Adrenal gland (tissue), 12 donors: Measurements from ENCODE around the gene CARD10. TPM values are rescaled to one million over a fixed set of nuclear protein-coding genes. Genes with fewer than 3 reads are reported as not detected.

ENCODE experiments used
- DNase-seq, 7 donors: peaks; one replicate each; pipeline ENCODE4 v3.0.0-alpha.2; 2019 to 2020
- H3K27ac ChIP-seq, 5 donors: fragments of 200-600 bp; sonication (generic) in 4 of 5; 1 replicate in 3 of 5; 2 replicates in 2 of 5; pipeline versions ENCODE4 v1.5.1 to v1.8.0; 2016 to 2020; ENCODE audit warnings: mild to moderate bottlenecking in 1 of 5
- H3K27me3 ChIP-seq: fragments of 200-600 bp; 2 replicates; pipeline ENCODE4 v1.8.0; 2021
- H3K36me3 ChIP-seq, 2 donors: fragments of 200-600 bp; replicated peaks in 1 of 2; 1 replicate in 1 of 2; 2 replicates in 1 of 2; pipeline versions ENCODE4 v1.5.1 to v1.8.0; 2018 to 2022
- H3K4me1 ChIP-seq, 2 donors: fragments of 200-600 bp; replicated peaks in 1 of 2; 1 replicate in 1 of 2; 2 replicates in 1 of 2; pipeline versions ENCODE4 v1.5.1 to v1.8.0; 2018 to 2021
- H3K4me3 ChIP-seq, 4 donors: fragments of 200-600 bp; sonication (generic) in 3 of 4; one replicate each; pipeline ENCODE4 v1.5.1; 2016 to 2018
- H3K9me3 ChIP-seq, 3 donors: fragments of 200-600 bp; sonication (generic) in 1 of 3; replicated peaks in 1 of 3; 1 replicate in 2 of 3; 2 replicates in 1 of 3; pipeline versions ENCODE4 v1.5.1 to v1.8.0; 2016 to 2021
- CTCF ChIP-seq, 6 experiments: fragments of 450-650 bp in 4 of 6; fragments of 200-600 bp in 2 of 6; sonication (generic) in 1 of 6; IDR thresholded peaks; 1 replicate in 5 of 6; 2 replicates in 1 of 6; pipeline versions ENCODE4 v1.5.1 to v1.8.0; 2016 to 2021; ENCODE audit warnings: antibody characterized with exemption in 6 of 6, mild to moderate bottlenecking in 2 of 6, moderate library complexity in 1 of 6
- POLR2A ChIP-seq, 2 donors: fragments of 450-650 bp; IDR thresholded peaks; one replicate each; pipeline ENCODE4 v1.6.1; 2017; ENCODE audit warnings: antibody characterized with exemption in 2 of 2, mild to moderate bottlenecking in 2 of 2, moderate library complexity in 1 of 2
- whole genome bisulfite sequencing, 4 donors: extraction: QIAGEN DNeasy Blood & Tissue Kit in 2 of 4; methylation state at CpG; one replicate each; pipeline versions ENCODE4 v1.1.5 to v1.1.7; 2013 to 2017; 5-methylcytosine and 5-hydroxymethylcytosine counted together
- intact Hi-C, 2 donors: fragments of 100-400 bp; cut with DNase I; formaldehyde crosslinking; loops; one replicate each; pipeline versions ENCODE4 v1.14.1 to v1.15.0; 2022 to 2023
- polyA plus RNA-seq, 3 donors: library from polyadenylated mRNA; stranded (reverse); fragments of 200-250 nt in 2 of 3; fragments of 350-450 nt in 1 of 3; fragmentation: Illumina TruSeq in 1 of 3; extraction: RNeasy Lipid Tissue Mini Kit (QIAGEN cat#74804) in 1 of 3; gene quantifications; one replicate each; pipeline ENCODE4 v1.2.3, GENCODE V29; 2013 to 2014
- total RNA-seq, 9 donors: library from RNA; depleted of rRNA in 4 of 9; stranded (reverse); fragments of >200 nt in 4 of 9; fragments of 120-200 nt in 1 of 9; fragmentation: NEBNext Ultra II Directional in 1 of 9; extraction: Animal tissue kit (Norgen Biotek cat#: 25700) in 1 of 9; gene quantifications; one replicate each; pipeline versions ENCODE4 v1.1.0 to v1.2.4, GENCODE V29; 2013 to 2023
- donor health status: healthy with polysubstance abuse.
- donor health status: Bipolar disorder and iron deficiency.
- donor health status: DM: yes; HTN: yes; CAD: no.
- donor health status: DM: no; HTN: no; CAD: no.
- donor health status: DM: no; HTN: no; CAD: no.
- donor health status: DM: yes; HTN: yes; CAD: no.

The CARD10 gene
- total and polyA plus RNA-seq, 12 donors, result 3.3 to 34.2 (median 19.0) TPM

- peak overlapping the region in 1 of 5 donors; percentile 38 for H3K27ac ChIP-seq
- no peaks in the 10 kb centered on the region for H3K27me3 ChIP-seq
- no peak for DNase-seq
- WGBS, 4 donors, result 68 to 79% (median 74%) methylated on average over 9 to 10 of the region's 10 CpGs
- intact Hi-C loops, result no loop called here
- peaks cover 0 to 6% of the 10 kb centered on the region in 2 donors for H3K36me3 ChIP-seq
- H3K4me1 ChIP-seq, result peaks cover 14 to 19% of the 10 kb centered on the region in 2 donors
- H3K4me3 ChIP-seq, result no peak overlapping the region
- TF ChIP-seq POLR2A (IDR thresholded peaks at IDR 0.05), result no peak
- TF ChIP-seq CTCF (IDR thresholded peaks at IDR 0.05), result no peak
- no peaks in the 10 kb centered on the region for H3K9me3 ChIP-seq
These were observed 9.1 kb downstream of the CARD10 start for GRCh38 chr22:37510091-37510490.

- Histone ChIP-seq H3K4me3 (no peak overlapping the region), H3K27ac (peak overlapping the region in 2 of 5 donors; percentile 18 to 44), H3K36me3 (peaks cover 0 to 6% of the 10 kb centered on the region in 2 donors), H3K9me3 (no peaks in the 10 kb centered on the region), H3K4me1 (peaks cover 17 to 24% of the 10 kb centered on the region in 2 donors), H3K27me3 (no peaks in the 10 kb centered on the region)
- intact Hi-C loops, result no loop called here
- 63 to 79% (median 69%) methylated on average over 2 to 9 of the region's 10 CpGs for WGBS, 4 donors
- TF ChIP-seq POLR2A (IDR thresholded peaks at IDR 0.05) (no peak), CTCF (IDR thresholded peaks at IDR 0.05) (no peak)
- DNase-seq, result peak in 1 of 7 donors; percentile 35
These were observed 10.0 kb downstream of the CARD10 start for GRCh38 chr22:37509059-37509860.

GRCh38 chr22:37508431-37508992, 10.7 kb downstream of the CARD10 start:
- WGBS, 4 donors, result 73 to 98% (median 76%) methylated on average over 9 to 22 of the region's 22 CpGs
- Histone ChIP-seq H3K27ac (peak overlapping the region in 2 of 5 donors; percentile 18 to 44), H3K9me3 (no peaks in the 10 kb centered on the region), H3K36me3 (peaks cover 0 to 6% of the 10 kb centered on the region in 2 donors), H3K4me1 (peaks cover 24 to 32% of the 10 kb centered on the region in 2 donors), H3K27me3 (no peaks in the 10 kb centered on the region), H3K4me3 (no peak overlapping the region)
- no peak for TF ChIP-seq POLR2A (IDR thresholded peaks at IDR 0.05)
- TF ChIP-seq CTCF (IDR thresholded peaks at IDR 0.05), result peak in 1 of 6 experiments; percentile 20
- no peak for DNase-seq
- intact Hi-C loops, result no loop called here

GRCh38 chr22:37507731-37508130, 11.5 kb downstream of the CARD10 start:
- H3K4me3 ChIP-seq, result no peak overlapping the region
- intact Hi-C loops, result no loop called here
- no peaks in the 10 kb centered on the region for H3K9me3 ChIP-seq
- no peaks in the 10 kb centered on the region for H3K27me3 ChIP-seq
- peaks cover 0 to 6% of the 10 kb centered on the region in 2 donors for H3K36me3 ChIP-seq
- H3K4me1 ChIP-seq, result peaks cover 28 to 36% of the 10 kb centered on the region in 2 donors
- WGBS, 4 donors, result 90 to 97% (median 96%) methylated on average over 6 to 10 of the region's 10 CpGs
- H3K27ac ChIP-seq, result no peak overlapping the region
- TF ChIP-seq POLR2A (IDR thresholded peaks at IDR 0.05), result no peak
- no peak for TF ChIP-seq CTCF (IDR thresholded peaks at IDR 0.05)
- DNase-seq, result no peak
